Chondrocyte (in vitro differentiated cells): ENCODE measurements around the gene PLXNA4. TPM values are rescaled to one million over a fixed set of nuclear protein-coding genes. Genes with fewer than 3 reads are reported as not detected.
A peak's percentile ranks its signal among the peaks of the same experiment; 100 is the strongest.

Experiments
- DNase-seq: peaks from one replicate; pipeline ENCODE4 v3.0.0; 2021; ENCODE audit warnings: mixed read lengths, low spot score
- H3K27ac Mint-ChIP-seq: one replicate; pipeline ENCODE4 v1.8.0; 2021; ENCODE audit warnings: mild to moderate bottlenecking, moderate library complexity, mixed read lengths; ENCODE audit not compliant: unreplicated experiment
- H3K27me3 Mint-ChIP-seq: 2 replicates; pipeline ENCODE4 v1.8.0; 2021; ENCODE audit warnings: low read depth, mixed read lengths
- H3K36me3 Mint-ChIP-seq: 2 replicates; pipeline ENCODE4 v1.8.0; 2021; ENCODE audit warnings: low read depth, mixed read lengths
- H3K4me1 Mint-ChIP-seq: 2 replicates; pipeline ENCODE4 v1.8.0; 2021; ENCODE audit warnings: low read depth, mild to moderate bottlenecking, mixed read lengths
- H3K4me3 Mint-ChIP-seq: one replicate; pipeline ENCODE4 v1.8.0; 2021; ENCODE audit warnings: mild to moderate bottlenecking, moderate library complexity, mixed read lengths; ENCODE audit not compliant: unreplicated experiment
- H3K9me3 Mint-ChIP-seq: 2 replicates; pipeline ENCODE4 v1.8.0; 2021; ENCODE audit warnings: low read depth, mixed read lengths
- total RNA-seq: library from RNA; stranded (reverse); gene quantifications from 3 replicates; pipeline ENCODE4 v1.2.1, GENCODE V29; 2021
- TF ChIP-seq, protein P1 (sequence below): fragments of 200-600 bp; sonication (generic); IDR thresholded peaks from 2 replicates; pipeline ENCODE4 v1.5.0; 2021; ENCODE audit warnings: antibody characterized with exemption, mild to moderate bottlenecking, moderate library complexity

Gene PLXNA4
- total RNA-seq, 1 donor from 2014 or later = 11.3 TPM

DNA sequence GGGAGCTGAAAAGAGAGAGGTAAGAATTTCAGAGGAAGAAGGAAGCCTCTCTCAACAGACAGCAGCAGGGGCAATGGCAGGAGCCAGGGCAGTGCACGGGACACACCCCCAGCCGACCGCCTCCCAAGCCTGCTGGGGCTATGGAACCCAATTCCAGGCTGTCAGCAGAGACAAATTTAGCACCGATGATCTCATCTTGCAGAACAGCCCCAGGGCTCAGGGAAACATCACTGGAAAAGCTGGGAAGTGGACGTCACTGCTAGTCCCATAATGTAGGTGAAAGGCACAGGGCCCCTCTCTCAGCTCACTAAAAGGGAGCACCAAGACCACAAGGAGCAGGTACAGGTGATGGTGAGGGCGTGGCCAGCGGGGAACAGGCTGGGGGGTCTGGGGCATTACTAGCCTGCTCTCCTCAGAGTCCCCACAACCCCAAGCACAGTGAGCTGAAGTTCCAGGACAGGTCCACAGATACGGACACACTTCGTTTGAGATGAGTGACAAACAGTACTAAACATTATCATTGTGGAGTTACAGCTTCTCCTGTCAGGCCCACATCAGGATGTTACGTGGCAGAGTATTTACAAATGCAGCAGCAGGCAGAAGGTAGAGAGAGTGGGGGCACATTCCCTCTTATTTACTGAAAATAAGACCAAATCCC lies 103.7 kb downstream of the PLXNA4 start:
- TF ChIP-seq, protein P1, sequence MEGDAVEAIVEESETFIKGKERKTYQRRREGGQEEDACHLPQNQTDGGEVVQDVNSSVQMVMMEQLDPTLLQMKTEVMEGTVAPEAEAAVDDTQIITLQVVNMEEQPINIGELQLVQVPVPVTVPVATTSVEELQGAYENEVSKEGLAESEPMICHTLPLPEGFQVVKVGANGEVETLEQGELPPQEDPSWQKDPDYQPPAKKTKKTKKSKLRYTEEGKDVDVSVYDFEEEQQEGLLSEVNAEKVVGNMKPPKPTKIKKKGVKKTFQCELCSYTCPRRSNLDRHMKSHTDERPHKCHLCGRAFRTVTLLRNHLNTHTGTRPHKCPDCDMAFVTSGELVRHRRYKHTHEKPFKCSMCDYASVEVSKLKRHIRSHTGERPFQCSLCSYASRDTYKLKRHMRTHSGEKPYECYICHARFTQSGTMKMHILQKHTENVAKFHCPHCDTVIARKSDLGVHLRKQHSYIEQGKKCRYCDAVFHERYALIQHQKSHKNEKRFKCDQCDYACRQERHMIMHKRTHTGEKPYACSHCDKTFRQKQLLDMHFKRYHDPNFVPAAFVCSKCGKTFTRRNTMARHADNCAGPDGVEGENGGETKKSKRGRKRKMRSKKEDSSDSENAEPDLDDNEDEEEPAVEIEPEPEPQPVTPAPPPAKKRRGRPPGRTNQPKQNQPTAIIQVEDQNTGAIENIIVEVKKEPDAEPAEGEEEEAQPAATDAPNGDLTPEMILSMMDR = no peak
- no peaks in the 10 kb centered on the region for H3K27me3 Mint-ChIP-seq
- H3K36me3 Mint-ChIP-seq = peaks cover 3% of the 10 kb centered on the region
- DNase-seq = no peak
- H3K27ac Mint-ChIP-seq = peak overlapping the region; percentile 64
- no peaks in the 10 kb centered on the region for H3K9me3 Mint-ChIP-seq
- H3K4me3 Mint-ChIP-seq = no peak overlapping the region
- H3K4me1 Mint-ChIP-seq = peaks cover 39% of the 10 kb centered on the region

DNA sequence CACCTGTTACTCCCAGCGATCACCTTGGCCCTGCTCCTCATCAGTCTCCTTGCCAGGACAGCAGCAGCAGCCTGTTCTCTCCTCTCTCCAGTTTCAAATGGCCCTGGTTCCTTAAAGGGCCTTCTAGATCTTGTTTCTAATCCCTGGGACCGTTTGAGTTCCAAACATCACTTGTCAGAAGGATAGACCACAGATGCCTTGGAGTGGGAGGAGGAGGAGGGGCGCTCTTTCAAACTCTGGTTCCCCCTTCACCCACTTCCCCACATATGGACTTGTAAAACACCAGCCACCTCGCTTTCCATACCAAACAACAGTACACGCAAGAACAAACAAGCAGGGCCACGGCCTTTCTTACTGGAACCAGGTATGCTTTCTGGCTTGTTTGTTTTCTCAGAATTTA lies 104.8 kb downstream of the PLXNA4 start:
- H3K27me3 Mint-ChIP-seq = no peaks in the 10 kb centered on the region
- TF ChIP-seq, protein P1 = no peak
- peaks cover 39% of the 10 kb centered on the region for H3K4me1 Mint-ChIP-seq
- no peak for DNase-seq
- H3K27ac Mint-ChIP-seq = peak overlapping the region; percentile 0
- H3K9me3 Mint-ChIP-seq = no peaks in the 10 kb centered on the region
- no peak overlapping the region for H3K4me3 Mint-ChIP-seq
- peaks cover 3% of the 10 kb centered on the region for H3K36me3 Mint-ChIP-seq

DNA sequence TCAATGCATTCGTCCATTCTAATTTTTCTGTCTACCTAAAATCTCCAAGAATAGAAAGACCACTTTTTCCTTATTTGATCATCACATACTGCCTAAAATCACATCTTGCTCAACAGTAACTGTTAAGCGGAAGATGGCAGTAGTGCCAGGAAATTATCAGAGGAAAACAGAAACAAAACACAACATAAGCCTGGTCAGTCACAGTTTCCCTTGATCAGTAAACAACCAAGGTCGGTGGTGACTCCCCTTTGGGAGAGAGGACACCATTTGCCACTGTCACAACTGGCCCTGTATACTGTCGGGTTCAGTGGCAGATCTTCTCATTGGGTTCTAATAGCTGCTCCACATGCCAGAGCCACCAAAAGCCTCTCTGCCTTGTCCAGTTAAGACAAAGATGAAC lies 106.6 kb downstream of the PLXNA4 start:
- no peaks in the 10 kb centered on the region for H3K9me3 Mint-ChIP-seq
- H3K27me3 Mint-ChIP-seq = no peaks in the 10 kb centered on the region

DNA sequence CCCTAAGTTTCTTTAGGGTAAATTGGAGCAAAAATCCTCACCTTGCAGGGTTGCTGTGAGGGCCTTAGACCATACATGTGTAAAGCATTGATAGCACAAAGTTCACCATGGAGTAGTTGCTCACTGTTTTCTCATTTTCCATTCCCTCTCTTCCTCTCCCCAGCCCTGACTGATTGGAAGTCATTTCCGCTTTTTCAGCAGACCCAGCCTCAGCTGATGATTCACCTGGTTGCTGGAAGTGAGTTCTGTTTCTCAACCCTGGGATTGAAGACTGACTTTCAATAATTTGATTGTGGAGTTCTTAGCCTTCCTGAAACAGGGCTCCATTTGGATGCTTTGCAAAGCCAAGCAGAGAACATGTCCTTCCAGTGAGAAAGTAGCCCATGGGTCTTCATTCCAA lies 107.0 kb downstream of the PLXNA4 start:
- H3K9me3 Mint-ChIP-seq = no peaks in the 10 kb centered on the region
- no peak for DNase-seq

More for the DNA sequence above, 106.6 kb downstream of the PLXNA4 start:
- no peak overlapping the region for H3K27ac Mint-ChIP-seq
- H3K36me3 Mint-ChIP-seq = peaks cover 3% of the 10 kb centered on the region
- TF ChIP-seq, protein P1 = no peak
- H3K4me1 Mint-ChIP-seq = peaks cover 45% of the 10 kb centered on the region
- DNase-seq = no peak
- no peak overlapping the region for H3K4me3 Mint-ChIP-seq

DNA sequence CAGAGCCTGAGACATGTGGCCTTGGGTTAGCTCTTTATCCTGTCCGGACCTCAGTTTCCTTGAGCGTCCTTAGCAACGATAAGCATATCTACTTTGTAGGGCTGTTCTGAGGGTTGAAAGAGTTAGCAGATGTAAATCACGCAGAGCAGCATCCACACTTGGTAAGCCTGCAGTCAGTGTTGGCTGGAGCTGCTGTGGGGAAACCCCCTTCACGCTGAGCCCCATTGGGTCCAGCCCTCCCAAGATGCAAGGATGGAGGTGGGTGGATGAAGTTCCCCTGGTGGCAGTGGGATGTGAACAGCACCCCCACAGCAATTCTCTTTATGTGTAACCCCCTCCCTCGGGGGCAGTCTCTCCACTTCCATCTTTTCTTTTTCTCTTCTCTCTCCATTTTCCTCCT lies 109.9 kb downstream of the PLXNA4 start:
- TF ChIP-seq, protein P1 = no peak
- H3K4me1 Mint-ChIP-seq = peaks cover 26% of the 10 kb centered on the region
- H3K27ac Mint-ChIP-seq = no peak overlapping the region
- H3K36me3 Mint-ChIP-seq = peaks cover 2% of the 10 kb centered on the region
- H3K27me3 Mint-ChIP-seq = no peaks in the 10 kb centered on the region
- H3K9me3 Mint-ChIP-seq = no peaks in the 10 kb centered on the region
- no peak for DNase-seq
- no peak overlapping the region for H3K4me3 Mint-ChIP-seq

More for the DNA sequence above, 107.0 kb downstream of the PLXNA4 start:
- Mint-ChIP-seq H3K4me1 (peaks cover 45% of the 10 kb centered on the region), H3K27me3 (no peaks in the 10 kb centered on the region), H3K27ac (no peak overlapping the region), H3K36me3 (peaks cover 3% of the 10 kb centered on the region), H3K4me3 (no peak overlapping the region)
- TF ChIP-seq, protein P1 = no peak
